HepG2 (cell line): ENCODE data around the gene CFAP43. TPM values are rescaled to one million over a fixed set of nuclear protein-coding genes. Genes with fewer than 3 reads are reported as not detected.
A peak's percentile ranks its signal among the peaks of the same experiment; 100 is the strongest.

Experiments used
- FOXO1 ChIP-seq: sonication (generic); formaldehyde crosslinking; IDR thresholded peaks from 2 replicates; pipeline ENCODE4 v1.4.0; 2020; ENCODE audit warnings: missing genetic modification reagents
- HCFC1 ChIP-seq: fragments of 150-350 bp; IDR thresholded peaks from 2 replicates; pipeline ENCODE4 v1.6.1; 2014; ENCODE audit warnings: low read depth, low read length
- HNF1B ChIP-seq: sonication (generic); formaldehyde crosslinking; IDR thresholded peaks from 2 replicates; pipeline ENCODE4 v1.5.1; 2020; ENCODE audit warnings: mild to moderate bottlenecking, moderate library complexity, missing genetic modification reagents
- HNRNPUL1 ChIP-seq: fragments of 200-400 bp; formaldehyde crosslinking; IDR thresholded peaks from 2 replicates; pipeline ENCODE4 v1.6.1; 2017; ENCODE audit warnings: low read depth, mild to moderate bottlenecking, low read length, moderate library complexity
- HOMEZ ChIP-seq: IDR thresholded peaks from 2 replicates; pipeline ENCODE4 v1.6.1; 2016; ENCODE audit warnings: low read depth
- NFIB ChIP-seq: sonication (generic); formaldehyde crosslinking; IDR thresholded peaks from 2 replicates; pipeline ENCODE4 v1.9.0; 2021; ENCODE audit warnings: missing genetic modification reagents, mild to moderate bottlenecking, borderline replicate concordance
- SMAD9 ChIP-seq: sonication (generic); formaldehyde crosslinking; IDR thresholded peaks from 2 replicates; pipeline ENCODE4 v1.5.1; 2020; ENCODE audit warnings: mild to moderate bottlenecking, missing genetic modification reagents
- SP2 ChIP-seq: sonication (generic); formaldehyde crosslinking; IDR thresholded peaks from 2 replicates; pipeline ENCODE4 v1.5.1; 2020; ENCODE audit warnings: mild to moderate bottlenecking, missing genetic modification reagents
- TGIF2 ChIP-seq: IDR thresholded peaks from 2 replicates; pipeline ENCODE4 v1.6.1; 2016; ENCODE audit warnings: control low read depth, missing compliant biosample characterization
- ZBTB25 ChIP-seq: IDR thresholded peaks from 2 replicates; pipeline ENCODE4 v1.6.1; 2018; ENCODE audit warnings: missing genetic modification reagents
- ZFP36L1 ChIP-seq: sonication (generic); formaldehyde crosslinking; IDR thresholded peaks from 2 replicates; pipeline ENCODE4 v1.8.0; 2022; ENCODE audit warnings: mild to moderate bottlenecking, missing genetic modification reagents, moderate library complexity
- ZNF280D ChIP-seq: sonication (generic); formaldehyde crosslinking; IDR thresholded peaks from 2 replicates; pipeline ENCODE4 v1.5.1; 2020; ENCODE audit warnings: mild to moderate bottlenecking, missing genetic modification reagents
- ZNF367 ChIP-seq: sonication (generic); formaldehyde crosslinking; IDR thresholded peaks from 2 replicates; pipeline ENCODE4 v1.4.0; 2020; ENCODE audit warnings: missing genetic modification reagents, borderline replicate concordance
- ZNF501 ChIP-seq: sonication (generic); formaldehyde crosslinking; IDR thresholded peaks from 2 replicates; pipeline ENCODE4 v1.5.1; 2020; ENCODE audit warnings: mild to moderate bottlenecking, moderate library complexity, missing genetic modification reagents
- ZNF512B ChIP-seq: sonication (generic); formaldehyde crosslinking; IDR thresholded peaks from 2 replicates; pipeline ENCODE4 v1.5.1; 2020; ENCODE audit warnings: missing genetic modification reagents, mild to moderate bottlenecking, borderline replicate concordance
- ZNF607 ChIP-seq: sonication (generic); formaldehyde crosslinking; IDR thresholded peaks from 2 replicates; pipeline ENCODE4 v1.5.1; 2020; ENCODE audit warnings: missing genetic modification reagents, mild to moderate bottlenecking, borderline replicate concordance
- ZNF780A ChIP-seq: sonication (generic); formaldehyde crosslinking; IDR thresholded peaks from 2 replicates; pipeline ENCODE4 v1.8.0; 2022; ENCODE audit warnings: mild to moderate bottlenecking, missing genetic modification reagents, moderate library complexity
- polyA plus RNA-seq, 8 experiments: library from polyadenylated mRNA; depleted of rRNA in 3 of 8; stranded (reverse) in 7 of 8; unstranded in 1 of 8; fragments of >200 nt; fragmentation: Illumina TruSeq in 4 of 8; extraction: Trizol in 4 of 8; gene quantifications; 2 replicates each; pipeline versions ENCODE4 v1.2.1 to v1.2.3, GENCODE V29; 2011 to 2016; ENCODE audit warnings: low read depth in 4 of 8, missing spikeins in 1 of 8, mixed read lengths in 1 of 8; ENCODE audit not compliant: insufficient read depth in 1 of 8
- total RNA-seq, 5 experiments: library from RNA; depleted of rRNA; stranded (reverse); fragments of >200 nt; fragmentation: Illumina TruSeq; extraction: Trizol; gene quantifications; 2 replicates each; pipeline ENCODE4 v1.2.3, GENCODE V29; 2016; ENCODE audit warnings: low read depth in 1 of 5
- TF ChIP-seq, protein P1 (sequence below): IDR thresholded peaks from 2 replicates; pipeline ENCODE4 v1.6.1; 2016; ENCODE audit warnings: missing genetic modification reagents, missing compliant biosample characterization

Gene CFAP43
- total and polyA plus RNA-seq, 2 of the 13 experiments (the other 11 are each of a cell fraction or from before 2014, with no cell fraction given) = 0.24 to 0.38 TPM

GRCh38 chr10:104231784-104232612 is at the start of gene CFAP43 (continued):
- TF ChIP-seq ZNF607 (peak; percentile 23; the same call in 1 of the 2 replicates), HNF1B (CRISPR knock-in tag) (no peak), HOMEZ (CRISPR knock-in tag) (no peak), HNRNPUL1 (no peak), SMAD9 (CRISPR knock-in tag) (no peak), ZNF367 (CRISPR knock-in tag) (no peak), TGIF2 (CRISPR knock-in tag) (no peak), NFIB (CRISPR knock-in tag) (no peak), ZNF280D (0 out of 2 replicates have a peak, but pooled peaks have one; percentile 59), ZNF501 (CRISPR knock-in tag) (peak; percentile 61; the same call in 1 of the 2 replicates), ZFP36L1 (CRISPR knock-in tag) (no peak), SP2 (CRISPR knock-in tag) (peak; percentile 89), FOXO1 (peak; percentile 36), ZNF780A (0 out of 2 replicates have a peak, but pooled peaks have one; percentile 54), HCFC1 (no peak), ZBTB25 (peak; percentile 33; the same call in 1 of the 2 replicates), ZNF512B (CRISPR knock-in tag) (peak; percentile 91; the same call in 1 of the 2 replicates)
- TF ChIP-seq, protein P1, sequence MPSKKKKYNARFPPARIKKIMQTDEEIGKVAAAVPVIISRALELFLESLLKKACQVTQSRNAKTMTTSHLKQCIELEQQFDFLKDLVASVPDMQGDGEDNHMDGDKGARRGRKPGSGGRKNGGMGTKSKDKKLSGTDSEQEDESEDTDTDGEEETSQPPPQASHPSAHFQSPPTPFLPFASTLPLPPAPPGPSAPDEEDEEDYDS = no peak
